DMS153 treated with DMSO at 0.1 percent for 48 hours (cell line): ENCODE results near the gene OR2J1.
"Not testable (repeated sequence)": the region's sequence is repeated elsewhere in the genome, so short reads cannot be mapped to it uniquely, and the experiment has no call there.

Source experiments
- DNase-seq: peaks from one replicate; lab custom pipeline; 2025; ENCODE audit not compliant: unreplicated experiment; lab: John Stamatoyannopoulos, UW

The OR2J1 gene

DNA sequence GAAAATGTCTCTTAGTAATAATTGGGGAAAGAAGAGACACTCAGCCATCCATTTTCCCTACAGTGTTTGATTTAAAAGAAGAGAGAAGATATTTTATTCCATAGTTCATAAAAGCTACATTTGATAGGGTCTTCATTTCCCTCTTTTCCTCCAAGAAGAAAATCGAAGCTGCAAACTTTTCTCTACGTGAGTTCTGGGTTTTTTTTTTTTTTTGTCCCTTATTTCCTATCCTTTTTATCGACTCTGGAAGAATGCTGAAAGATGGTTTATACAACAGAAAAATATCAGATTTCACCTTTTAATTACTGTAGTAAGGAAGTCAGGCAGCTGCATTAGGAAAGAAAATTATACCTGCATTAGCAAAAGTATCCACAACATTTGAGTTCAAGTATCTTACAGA is at the start of gene OR2J1:
Gene OR2J1, plus strand, starts transcription at position 301 of the 400 bp plus-strand sequence. CDS start 1,453 bp downstream, outside the sequence.
- DNase-seq = no peak

DNA sequence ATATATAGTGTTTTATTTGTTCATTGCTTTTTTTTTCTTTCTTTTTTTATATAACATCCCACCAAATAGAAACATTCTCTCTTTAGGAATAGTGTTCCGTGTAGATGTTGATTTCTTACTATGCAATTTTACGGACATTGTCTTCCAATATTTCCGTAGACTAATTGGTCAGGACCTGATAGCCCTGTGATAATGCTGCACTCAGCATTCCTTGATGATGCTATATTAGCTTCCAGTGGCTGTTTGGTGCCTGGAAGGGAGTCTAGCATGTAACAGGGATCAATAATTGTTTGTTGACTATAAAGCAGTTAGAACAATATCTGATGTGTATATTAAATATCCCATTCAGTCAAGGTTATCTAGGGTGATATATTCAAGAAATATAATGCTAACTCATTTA is 47.6 kb upstream of the OR2J1 start:
- DNase-seq = no peak

DNA sequence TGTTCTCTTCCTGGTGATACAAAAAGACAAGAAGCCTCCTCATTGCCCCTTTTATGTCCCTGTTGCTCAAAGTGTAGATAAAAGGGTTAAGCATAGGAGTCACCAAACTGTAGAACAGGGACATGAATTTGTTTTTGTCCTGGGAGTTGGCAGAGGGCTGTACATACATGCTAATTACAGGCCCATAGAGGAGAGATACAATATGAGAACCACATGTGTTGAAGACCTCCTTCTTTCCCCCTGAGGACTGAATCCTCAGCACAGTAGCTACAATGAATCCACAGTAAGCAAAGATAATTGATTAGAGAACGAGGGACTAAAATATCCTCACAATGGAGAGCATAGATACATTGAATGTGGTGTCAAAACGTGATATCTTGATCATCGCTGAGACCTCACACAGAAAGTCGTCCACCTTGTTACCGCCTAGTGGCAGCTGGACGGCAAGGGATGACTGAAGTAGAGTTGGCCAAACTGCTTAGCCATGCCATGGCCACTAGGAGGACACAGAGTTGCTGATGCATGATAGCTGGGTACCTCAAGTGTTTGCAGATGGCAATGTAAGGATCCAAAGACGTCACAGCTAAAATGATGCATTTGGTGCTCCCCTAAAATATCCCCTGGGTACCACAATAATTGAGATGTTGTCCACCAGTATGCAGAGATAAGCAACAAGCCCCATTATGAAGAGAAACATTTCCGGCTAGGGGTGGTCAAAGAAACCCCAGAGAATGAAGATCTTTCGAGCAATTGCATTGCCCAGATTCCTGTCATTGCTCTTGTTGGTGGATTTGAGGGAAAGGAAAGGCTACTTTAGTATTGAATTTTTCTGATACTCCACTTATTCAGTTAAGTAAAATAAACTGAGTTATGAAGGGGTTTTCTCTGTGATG is 27.2 kb upstream of the OR2J1 start:
- DNase-seq = peak; percentile 5

DNA sequence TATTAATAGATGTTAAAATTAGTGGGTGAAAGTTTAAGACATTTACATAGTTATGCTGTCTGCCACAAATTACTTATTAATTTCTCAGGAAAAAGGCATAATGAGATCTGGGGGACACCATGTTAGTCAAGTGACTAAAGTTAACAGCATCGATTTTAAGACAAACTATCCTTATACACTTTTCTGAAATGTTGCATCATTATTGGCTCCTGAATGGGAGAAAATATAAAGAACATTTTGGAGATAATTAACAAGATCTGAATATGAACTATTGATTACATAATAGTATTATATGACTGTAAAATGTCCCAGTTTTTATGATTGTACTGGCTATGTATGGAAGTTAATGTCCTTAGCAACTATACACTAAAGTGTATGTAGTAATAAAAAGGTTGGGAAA is 20.1 kb upstream of the OR2J1 start:
- no peak for DNase-seq

DNA sequence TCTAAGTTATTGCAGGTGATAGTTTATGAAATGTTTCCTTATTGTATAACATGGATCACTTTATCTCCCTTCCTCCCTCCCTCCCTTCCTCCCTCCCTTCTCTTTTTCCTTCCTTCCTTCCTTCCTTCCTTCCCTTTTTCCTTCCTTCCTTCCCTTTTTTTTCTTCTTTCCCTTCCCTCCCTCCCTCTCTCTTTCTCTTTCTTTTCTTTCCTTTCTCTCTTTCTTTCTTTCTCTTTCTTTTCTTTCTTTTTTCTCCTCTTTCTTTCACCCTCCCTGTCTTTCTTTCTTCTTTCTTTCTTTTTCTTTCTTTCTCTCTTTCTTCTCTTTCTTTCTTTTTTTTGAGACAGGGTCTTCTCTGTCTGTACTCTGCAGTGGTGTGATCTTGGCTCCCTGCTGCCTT is 18.0 kb upstream of the OR2J1 start:
- no peak for DNase-seq

DNA sequence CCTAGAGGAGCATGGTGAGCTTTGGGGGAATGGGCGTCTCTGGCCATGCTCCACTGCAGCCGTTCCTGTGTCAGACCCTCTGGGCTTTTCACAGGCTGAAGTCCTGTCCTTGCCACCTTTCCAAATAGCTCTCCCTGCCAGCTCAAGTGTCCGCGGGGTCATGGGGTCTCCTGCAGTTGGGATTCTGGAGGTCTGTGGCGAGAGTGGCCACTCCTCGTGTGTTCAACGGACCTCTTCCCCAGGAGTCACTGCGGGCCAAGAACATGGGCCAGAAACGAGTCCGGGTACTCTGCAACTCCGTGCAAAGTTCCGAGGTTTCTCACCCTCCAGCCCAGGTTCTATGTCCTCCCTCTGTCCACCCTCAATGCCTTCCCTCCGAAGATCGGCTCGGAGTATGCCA is 16.8 kb upstream of the OR2J1 start:
- DNase-seq = no peak

DNA sequence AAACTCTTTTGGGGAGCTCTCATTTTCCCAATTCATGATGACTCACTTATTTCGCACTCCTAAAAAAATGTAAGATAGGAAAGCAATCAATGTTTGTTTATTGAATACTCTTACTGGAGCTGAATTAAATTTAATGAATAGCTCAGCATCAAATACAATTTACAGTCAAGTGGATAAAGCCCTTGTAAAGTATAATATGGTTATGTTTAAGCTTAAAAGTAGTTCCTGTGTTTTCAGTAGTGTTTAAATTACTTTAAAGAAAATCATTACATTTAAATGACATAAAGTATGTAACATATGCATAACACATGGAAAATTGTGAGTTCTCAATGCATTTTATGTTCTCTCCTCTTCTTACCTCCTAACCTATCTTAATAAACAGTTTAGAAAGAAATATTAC is 12.1 kb upstream of the OR2J1 start, which contains the start of gene OR2B3:
Gene OR2B3, minus strand, starts transcription at position 101 of the 400 bp plus-strand sequence. Its CDS starts 65 bp downstream, at position 36.
- no peak for DNase-seq

DNA sequence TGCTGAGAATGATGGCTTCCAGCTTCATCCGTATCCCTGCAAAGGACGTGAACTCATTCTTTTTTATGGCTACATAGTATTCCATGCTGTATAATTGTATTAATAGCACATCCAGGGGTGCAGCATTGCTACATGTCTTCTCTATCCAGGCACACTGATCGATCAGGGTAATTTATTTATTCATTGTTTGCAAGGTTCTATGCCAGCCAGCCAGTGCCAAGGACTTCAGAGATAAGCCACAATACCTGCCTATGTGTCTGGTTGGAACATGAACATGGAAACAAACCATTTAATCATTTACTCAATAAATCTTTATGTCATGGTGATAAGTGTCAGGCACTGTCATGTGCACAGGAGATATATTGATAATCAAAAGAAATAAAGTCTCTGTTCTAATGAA is 6.3 kb upstream of the OR2J1 start:
- no peak for DNase-seq

DNA sequence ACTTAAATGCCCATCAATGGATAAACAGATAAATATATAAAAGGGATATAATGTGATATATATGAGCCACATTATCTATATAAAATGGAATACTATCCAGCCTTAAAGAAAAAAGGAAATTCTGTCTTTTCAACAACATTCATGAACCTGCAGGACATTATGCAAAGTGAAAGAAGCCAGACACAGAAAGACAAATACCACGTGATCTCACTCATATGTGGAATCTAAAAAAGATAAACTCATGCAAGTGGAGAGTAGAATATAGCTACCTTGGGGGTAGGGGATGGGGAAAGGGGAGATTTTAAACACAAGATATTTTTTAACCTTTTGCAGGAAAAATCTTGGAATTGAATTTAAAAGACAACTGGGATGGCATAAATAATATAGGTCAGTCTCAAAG is 1.5 kb upstream of the OR2J1 start:
- DNase-seq = no peak

DNA sequence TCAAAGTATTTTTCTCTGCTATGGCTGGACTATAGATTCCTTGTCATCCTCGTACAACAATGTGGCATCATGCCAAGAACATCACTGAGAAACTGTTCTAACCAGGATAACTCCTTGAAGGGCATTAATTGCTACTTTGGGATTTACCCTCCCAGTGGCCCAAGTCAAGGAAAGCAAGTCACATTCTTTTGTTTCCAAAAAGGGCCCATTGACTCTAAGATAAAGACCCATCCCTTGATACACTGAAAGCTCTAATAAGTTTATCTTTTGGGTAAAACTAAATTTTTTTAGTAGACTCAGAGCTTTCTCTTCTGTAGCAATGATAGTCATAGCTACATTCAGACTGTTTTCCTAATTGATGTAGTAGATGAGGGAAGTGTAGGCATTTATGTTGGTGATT is 8.5 kb downstream of the OR2J1 start, which contains the start of gene OR2J3:
Gene OR2J3, plus strand, starts transcription at position 301 of the 400 bp plus-strand sequence. CDS start 3,833 bp downstream, outside the sequence.
- DNase-seq = no peak

DNA sequence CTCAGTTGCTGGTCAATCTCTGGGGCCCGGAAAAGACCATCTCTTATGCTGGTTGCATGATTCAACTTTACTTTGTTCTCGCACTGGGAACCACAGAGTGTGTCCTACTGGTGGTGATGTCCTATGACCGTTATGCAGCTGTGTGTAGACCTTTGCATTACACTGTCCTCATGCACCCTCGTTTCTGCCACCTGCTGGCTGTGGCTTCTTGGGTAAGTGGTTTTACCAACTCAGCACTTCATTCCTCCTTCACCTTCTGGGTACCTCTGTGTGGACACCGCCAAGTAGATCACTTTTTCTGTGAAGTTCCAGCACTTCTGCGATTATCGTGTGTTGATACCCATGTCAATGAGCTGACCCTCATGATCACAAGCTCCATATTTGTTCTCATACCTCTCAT is 12.8 kb downstream of the OR2J1 start:
- DNase-seq = no peak

DNA sequence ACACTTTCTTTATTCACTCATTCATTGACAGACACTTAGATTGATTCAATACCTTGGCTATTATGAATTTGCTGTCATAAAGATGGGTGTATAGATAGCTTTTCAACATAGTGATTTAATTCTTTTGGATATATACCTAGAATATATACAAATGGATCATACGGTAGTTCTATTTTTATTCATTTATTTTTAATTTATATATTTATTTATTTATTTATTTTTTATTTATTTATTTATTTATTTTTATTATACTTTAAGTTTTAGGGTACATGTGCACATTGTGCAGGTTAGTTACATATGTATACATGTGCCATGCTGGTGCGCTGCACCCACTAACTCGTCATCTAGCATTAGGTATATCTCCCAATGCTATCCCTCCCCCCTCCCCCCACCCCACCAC is 15.7 kb downstream of the OR2J1 start:
- not testable (repeated sequence) for DNase-seq

DNA sequence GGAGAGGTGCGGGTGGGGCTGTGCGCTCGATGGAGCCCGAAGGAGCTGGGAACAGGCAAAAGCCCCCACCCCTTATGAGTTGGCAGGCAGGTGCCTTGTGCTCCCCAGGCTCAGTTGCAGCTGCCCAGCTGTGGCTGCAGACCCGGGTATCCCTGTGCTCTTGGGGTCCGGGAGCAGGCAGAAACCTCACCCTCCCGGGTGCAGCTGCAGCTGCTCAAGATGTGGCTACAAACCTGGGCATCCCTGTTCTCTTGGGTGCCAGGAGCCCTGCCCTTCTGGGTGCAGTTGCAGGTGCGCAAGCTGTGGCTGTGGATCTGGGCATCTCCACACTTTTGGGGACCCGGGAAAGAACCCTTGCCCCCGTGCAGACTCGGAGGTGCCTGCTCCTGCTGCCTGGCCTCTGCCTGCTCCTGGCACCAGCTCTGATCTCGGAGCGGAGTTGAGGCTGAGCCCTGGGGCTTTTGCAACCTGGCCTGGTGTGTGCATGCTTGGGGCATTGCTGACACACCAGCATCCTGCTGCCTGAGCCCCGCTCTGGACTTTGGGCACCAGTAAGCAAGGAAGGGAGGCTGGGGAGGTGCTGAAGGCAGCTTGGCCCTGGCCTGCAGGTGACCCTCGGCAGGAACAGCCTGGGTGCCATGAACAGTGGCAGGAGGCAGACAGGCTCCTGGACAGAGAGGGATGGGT is 30.2 kb downstream of the OR2J1 start:
- DNase-seq = no peak

DNA sequence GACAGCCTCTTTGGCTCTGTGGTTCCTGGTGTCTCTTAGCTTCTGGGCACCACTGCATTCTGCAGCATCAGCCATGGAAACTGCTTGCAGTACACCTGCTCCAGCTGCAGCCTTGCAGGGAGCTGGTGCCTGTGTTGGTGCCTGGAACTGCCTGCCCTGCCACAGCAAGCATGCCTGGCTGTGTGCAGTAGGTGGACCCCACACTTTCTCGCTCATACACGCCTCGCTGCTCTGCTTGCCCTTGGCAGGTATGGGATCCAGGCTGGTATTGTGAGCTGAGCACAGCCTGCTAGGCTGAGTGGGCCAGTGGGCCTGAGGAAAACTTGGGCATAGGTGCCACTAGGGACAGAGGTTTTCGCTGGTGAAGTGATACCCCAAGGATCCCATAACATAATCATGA is 31.4 kb downstream of the OR2J1 start:
- no peak for DNase-seq

DNA sequence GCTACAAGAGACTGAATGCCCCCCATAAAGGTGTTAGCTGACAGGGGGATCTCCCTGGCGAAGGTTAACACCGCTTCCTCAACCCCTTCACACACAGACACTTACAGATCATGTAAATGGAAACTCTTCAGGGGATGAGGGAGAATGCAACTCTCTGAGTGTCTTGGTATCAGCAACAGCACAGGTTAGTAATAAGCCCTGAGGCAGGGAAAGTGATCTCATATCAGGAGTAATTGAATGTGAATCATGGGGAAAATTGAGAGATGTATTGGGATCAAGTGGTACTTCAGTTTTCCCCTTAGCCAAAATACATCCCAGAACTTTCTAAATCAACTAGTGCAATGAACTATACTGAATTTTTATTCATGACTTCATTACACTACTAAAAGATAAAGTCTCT is 32.4 kb downstream of the OR2J1 start:
- no peak for DNase-seq

DNA sequence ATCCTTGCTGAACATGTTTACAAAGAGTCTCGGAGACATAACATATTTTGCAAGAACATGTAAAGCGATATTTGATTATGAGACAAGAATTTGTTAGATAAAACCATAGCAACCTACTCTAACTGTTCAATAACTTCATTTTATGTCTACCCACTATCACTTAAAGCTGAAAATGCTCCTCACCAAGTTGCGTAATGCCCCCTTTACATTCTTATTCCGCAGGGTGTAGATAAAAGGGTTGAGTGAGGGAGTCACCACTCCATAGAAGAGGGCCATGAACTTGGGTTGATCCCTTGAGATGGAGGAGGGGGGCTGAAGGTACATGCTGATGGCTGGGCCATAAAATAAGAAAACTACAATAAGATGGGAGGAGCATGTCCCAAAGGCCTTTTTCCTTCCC is 38.4 kb downstream of the OR2J1 start:
- DNase-seq = no peak

DNA sequence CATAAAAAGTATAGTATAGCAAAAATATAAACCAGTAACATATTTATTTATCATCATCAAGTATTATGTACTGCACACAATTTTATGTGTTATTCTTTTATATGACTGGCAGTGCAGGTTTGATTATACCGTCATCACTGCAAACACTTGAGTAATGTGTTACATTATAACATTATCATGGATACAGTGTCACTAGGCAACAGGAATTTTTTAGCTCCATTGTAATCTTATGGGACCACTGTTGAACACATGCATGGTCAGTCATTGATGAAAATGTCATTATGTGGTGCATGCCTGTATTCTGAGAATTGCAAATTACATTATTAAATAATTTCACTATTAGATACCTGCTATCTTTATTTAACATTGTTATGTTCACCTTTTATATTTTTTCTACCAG is 42.3 kb downstream of the OR2J1 start:
- no peak for DNase-seq

DNA sequence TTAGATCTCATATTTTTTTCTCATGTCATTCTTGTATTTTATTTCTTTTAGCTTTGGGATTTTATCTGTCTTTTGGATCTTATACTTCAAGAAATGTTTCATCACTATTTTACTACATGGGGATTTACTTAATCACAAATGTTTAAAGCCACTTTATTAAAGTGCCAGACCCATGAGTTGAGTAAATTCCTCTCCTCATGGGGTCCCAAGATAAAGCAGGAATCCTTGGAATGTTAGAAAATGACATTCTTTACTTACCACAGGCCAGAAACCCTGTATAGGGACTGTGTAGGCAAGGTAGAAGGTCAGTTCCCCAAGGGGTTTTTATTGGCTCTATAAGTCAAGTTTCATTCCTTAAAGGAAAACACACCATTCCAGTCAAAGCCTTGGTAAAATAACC is 43.0 kb downstream of the OR2J1 start:
- DNase-seq = no peak

DNA sequence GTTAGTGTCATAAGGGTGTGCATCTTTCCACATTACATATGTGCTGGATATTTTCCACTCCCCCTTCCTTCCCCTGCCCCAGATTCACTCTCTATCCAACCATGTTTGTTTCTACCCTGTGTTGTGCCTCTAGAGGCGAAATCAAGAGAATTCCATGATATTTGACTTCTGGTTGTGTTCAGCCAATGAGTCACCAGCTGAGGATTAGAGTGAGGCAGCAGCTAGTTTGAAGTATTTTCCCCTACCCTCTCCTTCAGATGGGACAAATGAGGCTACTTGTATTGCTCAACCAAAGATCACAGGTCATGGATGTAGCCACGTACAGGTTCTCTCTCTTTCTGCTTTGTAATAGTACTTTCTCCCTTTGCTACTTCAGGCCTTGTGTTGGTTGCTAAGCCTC is 46.9 kb downstream of the OR2J1 start:
- no peak for DNase-seq

DNA sequence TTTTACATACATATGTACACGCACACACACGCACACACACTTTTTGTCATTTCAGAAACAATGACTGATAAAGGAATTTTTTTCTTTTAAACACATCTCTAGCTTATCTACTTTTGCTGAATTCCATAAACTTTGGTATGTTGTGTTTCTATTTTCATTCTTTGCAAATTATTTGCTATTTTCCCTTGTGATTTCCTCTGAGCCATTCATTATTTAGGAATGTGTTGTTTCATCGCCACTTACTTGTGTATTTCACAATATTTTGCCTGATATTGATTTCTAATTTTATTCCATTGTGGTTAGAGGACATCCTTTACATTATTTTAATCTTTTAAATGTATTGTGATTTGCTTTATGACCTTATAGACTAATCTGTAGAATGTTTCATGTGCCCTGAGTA is 47.8 kb downstream of the OR2J1 start:
- DNase-seq = no peak

DNA sequence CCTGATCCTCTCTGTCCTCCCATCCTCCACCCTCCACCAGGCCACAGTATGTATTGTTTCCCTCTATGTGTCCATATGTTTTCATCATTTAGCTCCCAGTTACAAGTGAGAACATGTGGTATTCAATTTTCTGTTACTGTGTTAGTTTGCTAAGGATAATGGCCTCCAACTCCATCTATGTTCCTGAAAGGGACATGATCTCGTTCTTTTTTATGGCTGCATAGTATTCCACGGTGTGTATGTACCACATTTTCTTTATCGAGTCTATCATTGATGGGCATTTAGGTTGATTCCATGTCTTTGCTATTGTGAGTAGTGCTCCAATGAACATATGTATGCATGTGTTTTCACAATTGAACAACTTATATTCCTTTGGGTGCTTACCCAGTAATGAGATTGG is 50.2 kb downstream of the OR2J1 start:
- DNase-seq = not testable (repeated sequence)
